Ascending aorta (tissue), 2 donors: ENCODE data around the gene MEX3C. TPM values are rescaled to one million over a fixed set of nuclear protein-coding genes. Genes with fewer than 3 reads are reported as not detected.

Experiments
- DNase-seq, 2 donors: peaks; one replicate each; pipeline ENCODE4 v3.0.0-alpha.2; 2019; ENCODE audit warnings: low spot score in 2 of 2
- H3K27ac ChIP-seq, 2 donors: fragments of 200-600 bp; sonication (generic); one replicate each; pipeline ENCODE4 v1.5.1; 2016 to 2017; ENCODE audit warnings: mild to moderate bottlenecking in 1 of 2
- H3K27me3 ChIP-seq: fragments of 200-600 bp; sonication (generic); one replicate; pipeline ENCODE4 v1.5.1; 2017
- H3K36me3 ChIP-seq, 2 donors: fragments of 200-600 bp; sonication (generic); one replicate each; pipeline ENCODE4 v1.5.1; 2016
- H3K4me1 ChIP-seq, 2 donors: fragments of 200-600 bp; sonication (generic); one replicate each; pipeline ENCODE4 v1.5.1; 2016 to 2017; ENCODE audit warnings: mild to moderate bottlenecking in 1 of 2
- H3K4me3 ChIP-seq, 2 donors: fragments of 200-600 bp; sonication (generic); one replicate each; pipeline ENCODE4 v1.5.1; 2016 to 2017; ENCODE audit warnings: mild to moderate bottlenecking in 1 of 2
- H3K9me3 ChIP-seq, 2 donors: fragments of 200-600 bp; sonication (generic); one replicate each; pipeline ENCODE4 v1.5.1; 2016
- CTCF ChIP-seq, 3 experiments: fragments of 200-600 bp in 2 of 3; fragments of 450-650 bp in 1 of 3; sonication (generic) in 2 of 3; IDR thresholded peaks; one replicate each; pipeline ENCODE4 v1.5.1; 2016 to 2019; ENCODE audit warnings: antibody characterized with exemption in 3 of 3, mild to moderate bottlenecking in 1 of 3, moderate library complexity in 1 of 3
- intact Hi-C: fragments of 100-400 bp; cut with DNase I; formaldehyde crosslinking; loops from one replicate; pipeline ENCODE4 v1.15.1; 2023
- total RNA-seq: library from RNA; depleted of rRNA; stranded (reverse); fragments of >200 nt; gene quantifications from one replicate; pipeline ENCODE4 v1.1.0, GENCODE V29; 2016

Gene MEX3C
- total RNA-seq, 1 donor from 2014 or later, result 97.7 TPM

- Histone ChIP-seq H3K4me3 (no peak overlapping the region), H3K9me3 (no peaks in the 10 kb centered on the region), H3K27me3 (no peaks in the 10 kb centered on the region), H3K4me1 (peaks cover 0 to 3% of the 10 kb centered on the region in 2 donors), H3K27ac (no peak overlapping the region), H3K36me3 (no peaks in the 10 kb centered on the region)
- intact Hi-C loops, result no loop called here
- TF ChIP-seq CTCF (IDR thresholded peaks at IDR 0.05), result no peak
- DNase-seq, result no peak
Measured at GRCh38 chr18:51163543-51163942, 33.9 kb downstream of the MEX3C start.

GRCh38 chr18:51162617-51163016, 34.9 kb downstream of the MEX3C start:
- DNase-seq, result no peak
- Histone ChIP-seq H3K4me3 (no peak overlapping the region), H3K27ac (no peak overlapping the region), H3K36me3 (no peaks in the 10 kb centered on the region), H3K27me3 (no peaks in the 10 kb centered on the region), H3K9me3 (no peaks in the 10 kb centered on the region), H3K4me1 (peaks cover 0 to 3% of the 10 kb centered on the region in 2 donors)
- intact Hi-C loops, result no loop called here
- TF ChIP-seq CTCF (IDR thresholded peaks at IDR 0.05), result no peak

- no peak overlapping the region for H3K27ac ChIP-seq
- intact Hi-C loops, result no loop called here
Measured at GRCh38 chr18:51160646-51161045, 36.8 kb downstream of the MEX3C start.

GRCh38 chr18:51157215-51157614, 40.3 kb downstream of the MEX3C start:
- Histone ChIP-seq H3K27me3 (no peaks in the 10 kb centered on the region), H3K4me1 (no peaks in the 10 kb centered on the region), H3K4me3 (no peak overlapping the region), H3K9me3 (no peaks in the 10 kb centered on the region), H3K27ac (no peak overlapping the region), H3K36me3 (no peaks in the 10 kb centered on the region)
- DNase-seq, result no peak
- intact Hi-C loops, result no loop called here
- no peak for TF ChIP-seq CTCF (IDR thresholded peaks at IDR 0.05)

More at GRCh38 chr18:51160646-51161045, 36.8 kb downstream of the MEX3C start:
- no peaks in the 10 kb centered on the region for H3K36me3 ChIP-seq
- no peaks in the 10 kb centered on the region for H3K27me3 ChIP-seq
- DNase-seq, result no peak
- no peaks in the 10 kb centered on the region for H3K9me3 ChIP-seq
- no peak for TF ChIP-seq CTCF (IDR thresholded peaks at IDR 0.05)
- no peak overlapping the region for H3K4me3 ChIP-seq
- H3K4me1 ChIP-seq, result peaks cover 0 to 3% of the 10 kb centered on the region in 2 donors

GRCh38 chr18:51154431-51155063, 42.9 kb downstream of the MEX3C start:
- no peak for DNase-seq
- no peak overlapping the region for H3K27ac ChIP-seq
- H3K36me3 ChIP-seq, result no peaks in the 10 kb centered on the region
- no peaks in the 10 kb centered on the region for H3K27me3 ChIP-seq
- intact Hi-C loops, result no loop called here
- H3K4me3 ChIP-seq, result no peak overlapping the region
- H3K4me1 ChIP-seq, result no peaks in the 10 kb centered on the region
- TF ChIP-seq CTCF (IDR thresholded peaks at IDR 0.05), result no peak
- H3K9me3 ChIP-seq, result no peaks in the 10 kb centered on the region
